HCEC 1CT (cell line): ENCODE data around the gene LRRC49.
A peak's percentile ranks its signal among the peaks of the same experiment; 100 is the strongest.

ENCODE experiments used
- DNase-seq: peaks from one replicate; pipeline ENCODE4 v3.0.0-alpha.2; 2017

LRRC49 gene

DNA sequence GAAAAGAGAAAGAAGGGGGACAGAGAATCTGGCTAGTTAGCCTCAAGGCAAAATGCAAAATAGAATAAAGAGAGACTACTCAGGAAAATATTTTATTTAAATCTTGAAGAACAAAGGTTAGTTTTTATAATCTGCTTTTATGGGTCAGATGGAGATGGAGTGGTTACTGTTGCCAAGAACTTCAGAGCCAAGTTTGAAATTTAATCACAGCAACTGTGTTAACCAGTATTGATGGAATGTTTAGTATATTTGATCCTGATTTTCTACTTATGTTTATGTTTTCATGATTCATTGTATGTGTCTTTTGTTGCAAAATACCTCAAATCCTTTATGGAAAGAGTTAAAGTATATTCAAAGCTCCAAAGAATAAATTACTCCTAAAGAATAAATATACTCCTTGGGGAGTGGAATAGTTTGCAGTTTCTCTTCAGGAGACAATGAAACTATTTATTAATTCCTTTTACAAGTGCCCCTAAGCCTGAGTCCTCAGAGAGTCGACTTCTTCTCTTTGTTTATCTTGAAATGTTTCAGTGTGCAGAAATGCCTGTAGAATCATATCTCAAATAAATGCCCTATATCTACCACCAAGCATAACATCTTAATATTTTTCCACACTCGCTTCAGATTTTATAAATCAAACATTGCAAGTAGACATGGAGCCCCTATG is 161.8 kb downstream of the LRRC49 start:
- DNase-seq, result peak; percentile 72

DNA sequence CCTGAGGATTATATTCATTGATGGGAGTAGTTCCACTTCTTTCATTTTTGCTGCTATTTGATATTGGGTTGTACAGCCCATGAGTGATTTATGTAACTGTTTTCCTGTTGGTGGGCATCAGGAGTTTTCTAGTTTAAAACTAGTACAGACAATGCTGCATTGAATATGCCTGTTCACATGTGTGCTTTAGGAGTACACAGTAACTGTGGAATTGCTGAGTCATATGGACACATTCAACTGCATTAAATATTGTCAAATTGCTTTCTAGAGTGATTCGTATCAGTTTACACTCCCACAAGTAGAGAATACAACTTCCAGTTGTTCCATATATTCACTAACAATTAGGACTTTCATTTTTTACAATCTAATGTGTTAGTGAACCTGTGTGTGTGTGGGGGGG is 162.8 kb downstream of the LRRC49 start:
- DNase-seq, result peak; percentile 75

DNA sequence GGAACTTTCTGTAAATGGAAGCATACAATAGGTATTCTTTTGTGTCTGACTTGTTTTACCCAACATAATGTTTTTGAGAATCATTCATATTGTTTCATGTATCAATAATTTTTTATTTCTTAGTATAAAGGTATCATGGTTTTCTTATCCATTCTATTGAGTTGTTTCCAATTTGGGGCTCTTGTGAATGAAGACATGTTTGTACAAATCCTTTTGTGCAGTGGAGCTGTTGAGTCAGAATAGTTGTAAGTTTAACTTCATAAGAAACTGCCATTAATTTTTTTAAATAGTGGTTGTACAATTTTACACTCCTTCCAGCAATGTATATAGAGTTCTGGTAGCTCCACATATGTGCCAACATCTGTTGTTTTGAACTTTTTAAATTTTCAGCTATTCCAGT is 163.5 kb downstream of the LRRC49 start:
- DNase-seq, result no peak

DNA sequence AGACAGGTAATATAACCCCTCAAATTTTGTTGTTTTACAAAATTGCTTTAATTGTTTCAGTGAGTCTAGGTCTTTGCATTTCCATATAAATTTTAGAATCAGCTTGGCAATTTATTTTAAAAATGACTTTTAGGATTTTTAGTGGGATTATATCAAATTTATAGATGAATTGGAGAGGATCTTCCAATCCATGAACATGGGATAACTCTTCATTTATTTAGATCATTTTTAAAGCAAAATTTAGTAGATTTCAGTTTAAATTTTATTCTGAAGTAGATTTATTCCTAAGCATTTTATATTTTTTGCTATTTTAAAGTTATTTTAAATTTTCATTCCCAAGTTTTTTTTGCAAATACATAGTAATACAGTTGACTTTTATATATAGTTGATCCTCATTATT is 164.5 kb downstream of the LRRC49 start:
- no peak for DNase-seq

DNA sequence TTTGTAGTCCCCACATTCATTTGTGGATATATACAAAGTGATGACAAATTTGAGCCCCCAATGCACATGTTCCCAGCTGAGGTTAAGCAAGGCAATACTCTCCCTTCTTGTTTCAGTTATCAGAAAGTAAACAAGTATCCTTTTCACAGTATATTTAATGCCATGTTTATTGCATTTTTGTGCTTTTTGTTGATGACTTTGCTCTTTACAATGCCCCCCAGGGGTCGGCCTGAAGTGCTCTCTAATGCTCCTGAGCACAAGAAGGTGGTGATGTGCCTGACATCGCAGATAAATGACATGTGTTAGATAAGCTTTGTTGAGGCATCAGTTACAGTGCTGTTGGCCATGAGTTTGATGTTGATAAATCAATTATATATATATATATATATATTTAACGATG is 165.0 kb downstream of the LRRC49 start:
- DNase-seq, result no peak

DNA sequence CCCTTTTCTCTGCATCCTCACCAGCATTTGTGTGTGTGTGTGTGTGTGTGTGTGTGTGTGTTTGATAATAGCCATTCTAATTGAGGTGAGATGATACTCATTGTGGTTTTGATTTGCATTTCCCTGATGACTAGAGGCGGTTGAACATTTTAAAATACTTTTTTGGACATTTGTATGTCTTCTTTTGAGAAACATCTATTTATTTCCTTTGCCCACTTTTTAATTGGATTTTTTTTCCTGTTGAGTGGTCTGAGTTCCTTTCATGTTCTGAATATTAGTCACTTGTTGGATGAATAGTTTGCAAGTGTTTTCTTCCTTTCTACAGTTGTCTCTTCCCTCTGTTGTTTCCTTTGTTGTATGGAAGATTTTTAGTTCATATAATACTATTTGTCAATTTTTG is 168.4 kb downstream of the LRRC49 start:
- peak; percentile 83 for DNase-seq

DNA sequence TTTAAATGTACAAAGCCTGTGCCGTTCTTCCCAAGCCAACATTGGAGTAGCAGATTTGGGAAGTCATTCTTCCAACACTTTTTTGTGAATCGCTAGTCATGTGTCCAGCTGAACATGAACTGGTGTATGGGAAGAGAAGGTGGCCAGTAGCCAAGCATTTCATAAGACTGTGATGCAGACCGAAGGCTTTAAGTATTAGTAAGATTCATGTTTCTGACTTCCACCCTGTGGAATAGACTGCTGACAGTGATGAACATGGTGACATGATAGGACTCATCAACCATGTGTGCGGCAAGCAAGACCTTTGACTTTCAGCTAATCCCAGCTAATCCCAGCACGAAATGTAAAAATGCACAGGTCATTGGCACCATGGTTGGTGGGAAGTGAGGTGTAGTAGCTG is 174.4 kb downstream of the LRRC49 start:
- DNase-seq, result peak; percentile 100

DNA sequence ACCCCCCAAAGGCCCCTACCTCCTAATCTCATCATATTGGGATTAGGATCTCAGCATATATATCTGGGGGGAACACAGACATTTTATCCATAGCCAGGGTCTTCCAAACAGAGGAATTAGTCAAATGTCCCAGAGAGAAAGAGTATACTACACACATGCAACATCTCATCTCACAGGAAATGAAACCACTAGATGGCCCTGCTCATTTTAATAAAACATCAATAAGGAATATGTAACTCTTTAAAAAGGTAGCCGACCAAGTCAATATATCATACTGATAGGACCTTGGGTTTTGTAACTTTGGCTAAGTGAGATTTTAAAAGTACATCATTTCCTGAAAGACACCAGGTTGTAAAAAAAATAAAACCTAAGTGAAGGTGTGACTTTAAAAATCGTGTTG is 177.1 kb downstream of the LRRC49 start:
- peak; percentile 31 for DNase-seq

DNA sequence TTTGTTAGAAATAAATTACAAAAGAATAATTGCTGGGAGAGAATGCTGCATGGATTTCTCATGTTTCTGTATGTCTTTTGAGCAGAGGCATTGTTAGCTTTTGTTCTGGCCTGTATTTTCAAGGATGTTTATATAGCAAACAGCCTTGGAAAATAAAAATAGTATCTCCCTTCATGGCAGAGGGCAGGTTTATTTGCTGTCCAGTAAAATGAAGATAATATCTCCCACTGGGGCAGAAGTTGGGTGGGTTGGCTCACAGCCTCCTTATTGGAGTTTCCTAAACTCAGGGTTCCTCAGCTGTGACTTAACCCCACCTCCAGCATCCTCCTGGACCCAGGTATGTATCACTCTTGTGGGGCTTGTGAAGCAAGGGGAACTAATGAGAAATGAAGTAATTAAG is 178.9 kb downstream of the LRRC49 start:
- DNase-seq, result no peak

DNA sequence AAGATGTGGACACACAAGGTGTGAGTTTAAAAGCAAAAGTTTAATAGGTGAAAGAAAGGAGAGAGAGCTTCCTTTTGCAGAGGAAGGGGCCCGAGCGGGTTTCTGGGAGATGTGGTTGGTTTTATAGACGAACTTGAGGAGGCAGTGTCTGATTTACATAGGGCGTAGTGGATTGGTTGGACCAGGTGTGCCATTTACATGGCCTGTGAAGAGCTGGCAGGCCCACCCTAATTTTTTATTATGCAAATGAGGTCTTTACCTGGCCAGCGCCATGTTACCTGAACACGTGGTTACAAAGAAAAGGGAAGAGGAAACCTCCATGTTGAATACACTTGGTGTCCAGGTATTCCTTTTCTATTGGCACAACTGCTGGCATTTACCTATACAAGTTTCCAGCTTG is 179.8 kb downstream of the LRRC49 start:
- DNase-seq, result no peak

DNA sequence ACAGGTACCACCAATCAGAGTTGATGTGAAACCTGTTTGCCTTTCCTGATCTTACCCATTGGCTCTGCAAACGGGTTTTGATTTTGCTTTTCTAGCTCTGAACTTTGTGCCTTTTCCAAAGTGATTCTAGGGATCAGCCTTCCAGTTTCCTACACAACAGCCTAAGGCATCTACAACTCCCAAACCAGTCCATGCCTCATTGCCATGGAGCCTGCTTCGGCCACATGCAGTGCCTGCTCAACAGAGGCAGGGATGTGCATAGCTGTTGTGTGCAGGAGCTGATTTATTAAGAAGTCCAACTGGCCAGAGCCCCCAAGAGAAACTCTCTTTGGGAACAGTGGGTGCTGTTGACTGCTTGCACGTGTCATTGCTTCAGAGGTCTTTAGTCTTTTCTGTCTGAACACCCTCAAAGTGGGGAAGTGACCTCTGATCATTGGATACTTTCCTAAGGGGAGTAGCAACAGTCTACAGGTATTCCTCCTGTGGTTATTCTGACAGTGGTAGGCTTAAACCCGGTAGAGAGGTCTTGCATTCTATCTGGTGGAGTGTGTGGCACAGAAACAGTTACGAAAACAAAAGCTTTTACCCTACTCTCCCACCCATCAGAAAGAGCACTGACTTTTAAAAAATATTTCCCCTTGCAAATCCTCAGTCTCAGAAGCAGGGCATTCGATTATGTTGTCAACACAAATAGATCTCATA is 186.0 kb downstream of the LRRC49 start:
- DNase-seq, result no peak

DNA sequence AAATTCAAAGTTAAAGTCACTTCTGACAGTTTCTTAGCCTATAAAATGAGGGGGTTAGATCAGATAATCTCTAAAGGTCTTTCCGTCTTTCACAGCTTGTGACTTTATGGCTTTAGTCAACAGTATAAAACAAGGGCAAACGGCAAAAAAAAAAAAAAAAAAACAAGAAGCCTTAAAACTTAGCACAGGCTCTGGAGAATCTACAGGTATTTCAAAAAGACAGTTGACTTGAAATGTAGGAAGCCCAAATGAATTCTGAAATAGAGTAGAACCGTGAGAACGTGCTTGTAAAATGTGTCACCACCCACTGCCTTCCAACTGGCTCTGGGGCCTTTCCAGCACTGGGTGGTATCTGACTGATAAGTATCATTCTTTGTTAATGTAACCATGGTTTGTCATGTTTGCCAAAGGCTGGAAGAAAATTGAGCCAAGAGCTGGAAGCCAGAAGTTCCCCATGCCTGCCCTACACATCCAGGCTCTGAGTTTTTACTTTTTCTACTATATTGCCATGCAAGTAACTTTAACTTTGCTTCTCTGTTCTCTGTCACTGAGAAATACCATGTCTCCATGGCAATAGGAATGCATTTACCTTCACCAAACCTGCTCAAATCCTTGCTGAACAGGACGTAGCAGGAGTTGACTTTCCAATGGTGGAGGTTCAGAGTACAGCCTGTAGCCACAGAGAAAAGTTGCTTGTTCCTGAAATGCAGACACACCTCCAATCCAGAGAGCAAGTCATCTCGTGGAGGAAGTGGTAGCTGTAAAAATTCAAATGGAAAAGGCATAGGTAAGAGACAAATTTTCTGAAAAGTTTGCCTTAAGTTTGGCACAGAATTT is 186.8 kb downstream of the LRRC49 start:
- no peak for DNase-seq

DNA sequence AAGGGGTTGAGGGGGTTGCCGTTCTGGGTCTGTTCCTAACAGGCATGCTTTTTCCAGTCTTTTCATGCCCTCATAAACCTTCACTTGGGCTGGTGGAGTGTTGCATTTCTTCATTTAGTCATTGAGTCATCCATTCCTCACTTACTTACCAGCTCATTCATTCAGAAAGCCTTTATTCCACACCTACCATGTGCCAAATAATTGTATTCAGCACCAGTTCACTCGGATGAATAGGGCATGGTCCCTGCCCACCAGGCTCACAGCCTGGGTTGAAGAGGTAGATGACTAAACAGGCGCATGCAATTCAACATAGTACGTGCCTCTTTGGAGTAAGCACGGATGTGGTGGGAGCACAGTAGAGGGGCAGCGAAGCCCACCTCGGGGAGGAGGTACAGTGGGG is 187.5 kb downstream of the LRRC49 start:
- DNase-seq, result no peak

DNA sequence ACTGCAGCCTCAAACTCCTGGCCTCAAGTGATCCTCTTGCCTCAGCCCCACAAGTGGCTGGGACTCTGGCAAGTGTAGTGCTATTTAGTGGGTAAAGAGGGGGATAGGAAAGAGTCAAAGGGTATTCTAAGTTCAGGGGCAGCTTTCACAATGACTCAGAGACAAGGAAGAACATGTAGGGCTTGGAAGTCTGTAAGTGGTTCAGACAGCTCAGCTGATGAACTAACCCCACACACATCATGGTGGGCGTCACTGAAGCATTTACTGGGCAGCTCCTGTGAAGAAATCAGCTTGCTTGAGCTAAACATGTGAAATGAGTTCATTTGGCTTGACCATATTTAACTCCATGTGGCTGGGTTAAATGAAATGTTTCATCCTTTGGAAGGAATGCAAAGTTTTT is 188.1 kb downstream of the LRRC49 start:
- DNase-seq, result peak; percentile 91

DNA sequence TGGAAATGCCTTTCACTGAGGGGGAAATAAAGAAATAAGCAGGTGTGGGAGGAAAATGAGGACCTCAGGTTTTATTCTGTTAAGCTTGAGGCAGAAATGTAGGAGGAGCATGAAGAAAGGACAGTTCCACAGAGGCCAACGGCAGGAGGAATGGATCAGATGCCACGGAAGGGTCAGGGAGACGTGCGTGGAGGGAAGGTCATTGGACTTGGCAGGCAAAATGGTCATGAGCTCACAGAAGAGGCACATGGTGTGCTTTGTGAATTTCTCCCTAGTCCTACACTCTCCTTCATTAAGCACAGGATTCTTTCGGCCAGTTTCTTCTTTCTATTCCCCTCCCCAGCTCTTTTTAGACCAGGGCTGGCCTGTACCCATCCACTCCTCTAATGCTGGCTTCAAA is 190.2 kb downstream of the LRRC49 start:
- no peak for DNase-seq

DNA sequence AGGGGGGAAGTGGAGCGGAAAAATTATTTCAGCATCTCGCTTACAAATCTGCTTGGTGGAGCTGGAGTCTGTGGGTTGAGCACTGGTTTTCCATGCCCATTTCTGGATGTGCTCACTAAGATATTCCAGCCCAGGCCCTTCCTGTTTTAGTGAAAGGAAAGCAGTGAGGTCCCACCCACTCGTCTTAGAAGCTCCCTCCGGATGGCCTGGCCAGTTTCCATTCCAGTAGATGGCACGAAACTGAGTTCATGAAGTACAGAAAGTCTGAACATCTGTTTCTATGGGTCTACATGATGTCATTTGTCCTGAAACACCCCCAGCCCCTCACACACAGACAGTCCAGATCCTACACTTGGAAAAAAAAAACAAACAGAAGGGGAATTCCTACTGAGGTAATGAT is 190.7 kb downstream of the LRRC49 start:
- no peak for DNase-seq

DNA sequence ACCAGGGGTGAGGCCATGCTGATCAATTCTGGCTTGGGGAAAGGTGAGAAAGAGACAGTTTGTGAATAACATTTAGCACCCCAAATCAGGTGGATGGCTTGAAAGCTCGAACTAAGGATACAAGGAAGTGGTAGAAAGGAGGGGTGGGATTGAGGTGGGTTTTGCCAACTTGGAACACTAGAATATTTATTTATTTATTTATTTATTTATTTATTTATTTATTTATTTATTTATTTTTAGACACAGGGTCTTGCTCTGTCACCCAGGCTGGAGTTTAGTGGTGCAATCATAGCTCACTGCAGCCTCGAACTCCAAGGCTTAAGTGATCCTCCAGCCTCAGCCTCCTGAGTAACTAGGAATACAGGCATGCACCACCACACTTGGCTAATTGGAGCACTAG is 191.6 kb downstream of the LRRC49 start:
- DNase-seq, result no peak

DNA sequence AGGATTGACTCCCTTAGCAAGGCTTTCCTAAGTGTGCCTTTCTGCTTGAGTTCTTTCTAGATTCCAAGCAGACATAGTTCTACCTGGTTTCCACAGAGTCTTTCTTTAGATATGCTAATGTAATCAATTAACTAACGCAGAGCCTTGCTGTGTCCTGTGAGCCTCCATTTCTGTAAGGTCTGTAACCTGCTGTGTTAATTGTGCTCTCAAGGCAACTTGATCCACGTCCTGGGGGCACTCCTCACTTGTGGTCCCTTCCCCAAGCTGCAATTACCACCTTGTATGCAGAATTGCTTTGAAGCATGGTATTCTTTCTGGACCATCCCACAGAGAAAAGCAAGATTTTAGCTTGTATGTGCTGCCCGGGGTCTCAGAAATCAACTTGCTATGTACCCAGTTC is 193.2 kb downstream of the LRRC49 start:
- DNase-seq, result no peak

DNA sequence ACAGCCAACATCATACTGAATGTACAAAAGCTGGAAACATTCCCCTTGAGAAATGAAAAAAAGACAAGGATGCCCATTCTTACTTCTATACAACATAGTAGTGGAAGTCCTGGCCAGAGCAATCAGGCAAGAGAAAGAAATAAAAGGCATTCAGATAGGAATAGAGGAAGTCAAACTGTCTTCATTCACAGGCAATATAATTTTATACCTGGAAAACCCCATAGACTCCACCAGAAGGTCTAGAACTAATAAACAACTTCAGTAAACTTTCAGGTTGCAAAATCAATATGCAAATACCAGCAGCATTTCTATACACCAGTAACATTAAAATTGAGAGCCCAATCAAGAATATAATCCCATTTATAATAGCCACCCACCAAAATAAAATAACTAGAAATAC is 195.5 kb downstream of the LRRC49 start:
- no peak for DNase-seq

DNA sequence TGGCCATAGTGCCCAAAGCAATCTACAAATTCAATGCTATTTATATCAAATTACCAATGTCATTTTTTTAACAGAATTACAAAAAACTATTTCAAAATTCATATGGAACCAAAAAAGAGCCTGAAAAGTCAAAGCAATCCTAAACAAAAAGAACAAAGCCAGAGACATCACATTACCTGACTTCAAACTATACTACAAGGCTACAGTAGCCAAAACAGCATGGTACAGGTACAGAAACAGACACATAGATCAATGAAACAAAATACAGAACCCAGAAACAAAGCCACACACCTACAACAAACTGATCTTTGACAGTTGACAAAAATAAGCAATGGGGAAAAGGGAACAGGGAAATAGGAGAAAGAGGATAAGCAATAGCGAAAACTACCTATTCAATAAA is 196.1 kb downstream of the LRRC49 start:
- no peak for DNase-seq

DNA sequence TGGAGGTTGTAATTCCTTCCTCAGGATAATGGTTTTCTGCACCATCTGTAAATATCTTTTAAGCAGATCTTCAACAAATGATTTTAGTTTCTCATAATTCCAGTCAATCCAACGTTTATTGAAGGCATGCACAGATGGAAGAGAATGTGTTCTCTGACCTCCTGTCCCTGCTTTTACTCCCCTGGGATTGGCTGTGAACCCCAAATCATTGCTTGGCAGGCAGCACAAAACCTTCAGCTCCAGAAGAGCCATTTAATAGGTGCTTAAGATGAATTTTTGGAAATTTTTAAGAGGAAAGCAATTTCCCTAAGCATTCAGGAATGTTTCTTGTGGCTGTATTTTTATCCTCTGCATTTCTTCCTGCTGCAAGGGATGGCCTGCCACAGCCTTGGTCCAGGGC is 197.2 kb downstream of the LRRC49 start:
- DNase-seq, result no peak

DNA sequence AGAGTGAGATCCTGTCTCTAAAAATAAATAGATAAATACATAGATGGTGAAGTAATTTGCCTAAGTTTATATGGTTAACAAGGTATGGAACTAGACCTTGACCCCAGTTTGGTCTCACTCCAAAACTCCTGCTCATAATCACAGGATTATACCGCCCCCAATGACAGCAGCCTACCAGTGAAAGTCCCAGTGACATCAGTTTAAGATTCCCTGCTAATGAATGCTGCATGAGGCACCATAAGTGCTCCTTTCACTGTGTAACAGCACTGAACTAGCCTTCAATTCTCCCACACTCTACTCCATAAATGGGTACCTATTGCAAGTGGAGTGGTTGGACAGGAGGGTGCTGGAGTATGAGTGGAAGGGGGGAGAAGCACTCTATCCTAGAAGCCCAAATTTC is 199.0 kb downstream of the LRRC49 start:
- DNase-seq, result peak; percentile 47

DNA sequence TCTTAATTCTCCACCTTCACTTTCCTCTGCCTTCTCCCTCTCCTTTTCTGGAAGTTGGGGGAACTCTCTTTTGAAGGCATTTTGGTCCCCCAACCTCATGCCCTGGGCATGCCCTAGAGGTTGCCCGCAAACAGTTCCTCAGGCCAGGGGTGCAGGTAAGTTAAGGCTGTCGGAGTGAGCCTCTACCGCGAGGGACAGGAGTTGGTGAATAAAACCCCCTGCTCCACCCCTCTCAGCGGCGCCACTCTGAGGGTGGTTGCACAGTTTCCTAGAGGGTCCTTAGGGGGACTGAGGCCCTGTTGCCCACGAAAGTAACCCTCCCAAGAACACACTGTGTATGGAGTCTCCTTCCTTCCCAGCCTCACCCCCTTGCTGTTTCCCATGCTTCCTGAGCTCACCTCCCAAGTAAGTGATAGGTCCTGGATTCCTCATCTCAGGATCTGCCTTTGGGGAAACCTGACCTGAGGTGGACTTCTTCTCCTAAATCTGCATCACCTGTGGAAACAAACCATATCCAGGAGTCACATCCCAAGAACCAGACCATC is 199.5 kb downstream of the LRRC49 start:
- DNase-seq, result no peak
